ENCODE measurements around the gene PPT2. TPM values are rescaled to one million over a fixed set of nuclear protein-coding genes. Genes with fewer than 3 reads are reported as not detected.
"Not testable (repeated sequence)": the region's sequence is repeated elsewhere in the genome, so short reads cannot be mapped to it uniquely, and the experiment has no call there.

The PPT2 gene
- total RNA-seq, 1 experiment from 2014 or later: 38.2 TPM

DNA sequence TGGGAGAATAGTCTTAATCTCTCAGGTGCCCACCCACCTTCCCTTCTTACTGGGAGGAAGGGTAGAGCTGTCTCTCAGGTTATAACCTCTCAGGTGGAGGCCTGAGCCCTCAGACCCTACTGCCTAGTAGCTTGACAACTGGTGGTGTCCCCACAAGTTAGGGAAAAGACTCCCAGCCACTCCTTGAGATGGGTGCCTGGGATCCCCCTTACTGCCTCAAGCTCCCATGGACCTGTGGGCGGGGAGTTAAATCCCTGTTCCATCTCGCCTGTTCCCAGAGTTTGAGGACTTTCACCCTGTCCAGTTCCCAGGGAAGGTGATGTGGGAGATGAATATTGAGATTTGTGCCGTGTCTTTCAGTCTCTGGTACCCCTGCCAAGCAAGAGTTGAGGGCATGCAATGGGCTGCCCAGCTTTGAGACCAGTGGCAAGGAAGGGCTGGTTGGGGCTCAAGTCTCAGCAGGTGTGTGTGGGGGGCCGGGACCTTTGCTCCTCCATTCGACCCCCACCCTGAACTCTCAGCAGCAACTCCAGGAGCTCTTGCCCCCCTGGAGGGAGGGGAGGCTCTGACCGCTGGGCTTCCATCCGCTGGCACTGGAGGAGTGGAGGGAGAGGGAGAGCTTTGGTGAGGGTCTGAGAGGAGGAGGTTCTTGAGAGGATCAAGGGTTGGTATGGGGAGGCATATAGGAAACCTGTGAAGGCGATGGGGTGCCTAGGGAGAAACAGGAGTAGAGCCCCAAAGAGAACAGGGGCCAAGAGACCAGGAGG is 37.2 kb downstream of the PPT2 start:
- Histone ChIP-seq H3K4me3 (no peak overlapping the region), H3K27me3 (ENCODE audit: insufficient read depth, low read depth) (no peaks in the 10 kb centered on the region), H3K4me1 (replicated peaks; ENCODE audit: insufficient read depth) (peaks cover 19% of the 10 kb centered on the region), H2AFZ (no peak overlapping the region), H3F3A (ENCODE audit: insufficient read depth, low read depth) (peaks cover 12% of the 10 kb centered on the region; the same call in 1 of the 2 replicates), H3K79me2 (ENCODE audit: low read depth) (peaks cover 18% of the 10 kb centered on the region), H3K4me2 (peak overlapping the region; percentile 95), H3K9me3 (ENCODE audit: insufficient read depth, low read depth) (no peaks in the 10 kb centered on the region), H3K36me3 (ENCODE audit: low read depth) (peaks cover 10% of the 10 kb centered on the region), H4K20me1 (ENCODE audit: insufficient read depth) (no peaks in the 10 kb centered on the region), H3K9me2 (ENCODE audit: insufficient read depth) (no peaks in the 10 kb centered on the region), H3K27ac (no peak overlapping the region)
- ChIA-PET CTCF (interaction anchor here (1.1 kb wide), 1 partner anchor 13 kb away, joined by 4 read pairs; no protein-coding TSS in a partner anchor), POLR2A (ENCODE audit: unreplicated experiment) (no interaction called here)
- intact Hi-C loops (cut with micrococcal nuclease; ENCODE audit: unreplicated experiment): loop anchor here (1.0 to 10.0 kb wide), 3 partner anchors 13 to 784 kb away; partner anchors contain the start of genes ATP6V1G2, DDX39B, NFKBIL1 and RNF5
- no TSS peak for BruUV-seq (replicated peaks)
- no peak for TF ChIP-seq EZH2 (IDR thresholded peaks at IDR 0.05; ENCODE audit: low read depth)
- TF ChIP-seq, protein P1, sequence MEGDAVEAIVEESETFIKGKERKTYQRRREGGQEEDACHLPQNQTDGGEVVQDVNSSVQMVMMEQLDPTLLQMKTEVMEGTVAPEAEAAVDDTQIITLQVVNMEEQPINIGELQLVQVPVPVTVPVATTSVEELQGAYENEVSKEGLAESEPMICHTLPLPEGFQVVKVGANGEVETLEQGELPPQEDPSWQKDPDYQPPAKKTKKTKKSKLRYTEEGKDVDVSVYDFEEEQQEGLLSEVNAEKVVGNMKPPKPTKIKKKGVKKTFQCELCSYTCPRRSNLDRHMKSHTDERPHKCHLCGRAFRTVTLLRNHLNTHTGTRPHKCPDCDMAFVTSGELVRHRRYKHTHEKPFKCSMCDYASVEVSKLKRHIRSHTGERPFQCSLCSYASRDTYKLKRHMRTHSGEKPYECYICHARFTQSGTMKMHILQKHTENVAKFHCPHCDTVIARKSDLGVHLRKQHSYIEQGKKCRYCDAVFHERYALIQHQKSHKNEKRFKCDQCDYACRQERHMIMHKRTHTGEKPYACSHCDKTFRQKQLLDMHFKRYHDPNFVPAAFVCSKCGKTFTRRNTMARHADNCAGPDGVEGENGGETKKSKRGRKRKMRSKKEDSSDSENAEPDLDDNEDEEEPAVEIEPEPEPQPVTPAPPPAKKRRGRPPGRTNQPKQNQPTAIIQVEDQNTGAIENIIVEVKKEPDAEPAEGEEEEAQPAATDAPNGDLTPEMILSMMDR (conservative IDR thresholded peaks at IDR 0.05): no peak
- DNase-seq: no peak

DNA sequence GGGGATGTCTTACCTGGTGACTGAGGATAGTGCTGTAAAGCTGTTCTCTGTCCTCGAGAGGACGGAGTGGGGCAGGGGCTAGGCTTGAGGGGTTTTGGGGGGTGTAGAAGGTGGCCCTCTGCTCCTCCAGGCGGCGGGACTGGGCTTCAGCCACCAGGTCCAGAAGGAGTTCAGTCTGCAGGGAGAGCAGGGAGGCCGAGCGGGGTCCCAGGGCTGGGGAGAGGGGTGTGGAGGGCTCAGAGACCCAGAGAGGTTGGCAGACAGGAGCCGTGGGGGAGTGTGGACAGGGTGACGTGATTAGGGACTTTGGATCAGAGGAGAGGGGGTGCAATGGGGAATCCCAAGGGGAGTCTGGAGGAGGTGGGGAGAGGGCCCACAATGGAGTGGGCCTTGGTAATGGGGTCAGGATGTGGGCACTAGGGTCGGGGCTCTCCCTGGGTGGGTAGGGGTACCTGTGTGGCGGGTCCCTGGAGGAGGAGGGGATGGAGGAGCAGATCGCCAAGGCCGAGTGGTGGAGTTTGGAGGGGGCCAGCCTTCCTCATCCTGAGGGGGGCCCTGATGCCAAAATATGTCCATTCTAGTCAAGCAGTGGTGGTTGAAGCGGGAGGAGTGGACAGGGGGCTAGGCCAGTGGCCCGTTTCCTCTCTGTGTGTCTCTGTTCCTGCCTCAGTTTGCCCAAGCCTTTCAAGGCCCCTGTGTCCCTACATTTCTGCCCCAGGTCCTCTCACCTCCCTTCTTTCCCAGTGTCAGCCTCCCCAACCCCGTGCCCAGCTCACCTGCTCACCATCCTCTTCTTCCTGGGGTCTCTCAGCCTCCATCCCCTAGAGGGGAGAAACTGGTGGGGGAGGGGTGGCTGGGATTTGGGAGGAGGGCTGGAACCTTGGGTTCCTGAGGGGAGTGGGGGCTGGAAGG is 38.0 kb downstream of the PPT2 start:
- Histone ChIP-seq H3K79me2 (ENCODE audit: low read depth) (peaks cover 18% of the 10 kb centered on the region), H3K9me3 (ENCODE audit: insufficient read depth, low read depth) (no peaks in the 10 kb centered on the region), H3K36me3 (ENCODE audit: low read depth) (peaks cover 9% of the 10 kb centered on the region), H4K20me1 (ENCODE audit: insufficient read depth) (no peaks in the 10 kb centered on the region), H3K27ac (no peak overlapping the region), H3K4me1 (replicated peaks; ENCODE audit: insufficient read depth) (peaks cover 25% of the 10 kb centered on the region), H3K9me2 (ENCODE audit: insufficient read depth) (no peaks in the 10 kb centered on the region), H3K27me3 (ENCODE audit: insufficient read depth, low read depth) (no peaks in the 10 kb centered on the region), H3K4me2 (no peak overlapping the region), H2AFZ (no peak overlapping the region), H3F3A (ENCODE audit: insufficient read depth, low read depth) (peaks cover 12% of the 10 kb centered on the region; the same call in 1 of the 2 replicates), H3K4me3 (no peak overlapping the region)
- ChIA-PET POLR2A (ENCODE audit: unreplicated experiment) (no interaction called here), CTCF (interaction anchor here (0.6 kb wide), 1 partner anchor 31 kb away, joined by 6 read pairs; no protein-coding TSS in a partner anchor)
- TF ChIP-seq EZH2 (IDR thresholded peaks at IDR 0.05; ENCODE audit: low read depth): no peak
- TF ChIP-seq, protein P1 (conservative IDR thresholded peaks at IDR 0.05): no peak
- no peak for DNase-seq
- BruUV-seq (replicated peaks): no TSS peak
- intact Hi-C loops (cut with micrococcal nuclease; ENCODE audit: unreplicated experiment): loop anchor here (10.0 kb wide), 2 partner anchors 647 to 783 kb away; partner anchors contain the start of genes ATP6V1G2, DDX39B and NFKBIL1

DNA sequence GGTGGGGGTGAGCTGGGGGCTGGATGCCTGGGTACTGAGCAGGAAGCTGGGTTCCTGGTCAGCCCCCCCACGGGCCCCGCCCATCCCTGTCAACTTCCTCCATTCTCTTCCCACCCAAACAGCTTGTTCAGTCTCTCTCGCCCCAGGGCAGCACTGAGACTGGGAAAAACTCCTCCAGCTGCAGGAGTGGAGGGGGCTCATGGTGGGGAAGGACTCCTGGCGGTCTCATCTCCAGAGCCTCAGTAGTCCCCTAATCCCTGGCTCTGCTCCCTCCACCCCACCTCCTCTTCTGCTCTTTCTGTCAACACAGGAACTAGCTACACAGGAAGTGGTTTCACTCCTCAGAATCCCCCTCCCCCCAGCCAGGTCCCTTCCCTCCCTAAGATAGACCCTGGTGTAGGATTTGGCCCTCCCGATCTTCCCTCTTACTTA is 38.7 kb downstream of the PPT2 start, which contains the start of gene GPSM3:
Gene GPSM3, minus strand, starts transcription at position 36 of the 432 bp plus-strand sequence. CDS start 130 bp downstream, outside the sequence.
- no peak within 1 kb of the TSS for H2AFZ ChIP-seq
- intact Hi-C loops (cut with micrococcal nuclease; ENCODE audit: unreplicated experiment): loop anchor here (10.0 kb wide), 2 partner anchors 648 to 782 kb away; partner anchors contain the start of genes ATP6V1G2, DDX39B and NFKBIL1
- CTCF ChIA-PET: interaction anchor here (0.6 kb wide), 1 partner anchor 32 kb away, joined by 6 read pairs; no protein-coding TSS in a partner anchor
- POLR2A ChIA-PET (ENCODE audit: unreplicated experiment): no interaction called here
- H3K27ac ChIP-seq: no peak within 1 kb of the TSS
- H3K4me2 ChIP-seq: peak within 1 kb of the TSS; percentile 21; the same call in 1 of the 2 replicates
- no peaks in the 10 kb centered on the region for H3K9me2 ChIP-seq (ENCODE audit: insufficient read depth)
- H3K36me3 ChIP-seq (ENCODE audit: low read depth): 0 out of 2 replicates have a peak, but pooled peaks cover 2% of the 10 kb centered on the region
- H3K79me2 ChIP-seq (ENCODE audit: low read depth): peaks cover 18% of the 10 kb centered on the region
- TF ChIP-seq, protein P1 (conservative IDR thresholded peaks at IDR 0.05): no peak
- TF ChIP-seq EZH2 (IDR thresholded peaks at IDR 0.05; ENCODE audit: low read depth): no peak
- BruUV-seq (replicated peaks): no TSS peak
- no peaks in the 10 kb centered on the region for H3K9me3 ChIP-seq (ENCODE audit: insufficient read depth, low read depth)
- peaks cover 25% of the 10 kb centered on the region for H3K4me1 ChIP-seq (replicated peaks; ENCODE audit: insufficient read depth)
- H3K27me3 ChIP-seq (ENCODE audit: insufficient read depth, low read depth): no peaks in the 10 kb centered on the region
- H4K20me1 ChIP-seq (ENCODE audit: insufficient read depth): no peaks in the 10 kb centered on the region
- no peak within 1 kb of the TSS for H3K4me3 ChIP-seq
- no peak for DNase-seq
- peaks cover 8% of the 10 kb centered on the region for H3F3A ChIP-seq (ENCODE audit: insufficient read depth, low read depth)

DNA sequence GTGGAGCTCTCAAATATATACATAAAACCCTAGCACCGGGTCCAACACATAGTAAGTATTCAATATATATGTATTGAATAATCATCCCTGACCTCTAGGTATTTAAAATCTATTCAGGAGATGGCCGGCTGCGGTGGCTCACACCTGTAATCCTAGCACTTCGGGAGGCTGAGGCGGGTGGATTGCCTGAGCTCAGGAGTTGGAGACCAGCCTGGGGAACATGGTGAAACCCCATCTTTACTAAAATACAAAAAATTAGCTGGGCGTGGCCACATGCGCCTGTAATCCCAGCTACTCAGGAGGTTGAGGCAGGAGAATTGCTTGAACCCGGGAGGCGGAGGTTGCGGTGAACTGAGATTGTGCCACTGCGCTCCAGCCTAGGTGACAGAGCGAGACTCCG is 39.2 kb downstream of the PPT2 start:
- H3K27me3 ChIP-seq (ENCODE audit: insufficient read depth, low read depth); DNase-seq; H2AFZ ChIP-seq; H3K36me3 ChIP-seq (ENCODE audit: low read depth); H3K27ac ChIP-seq; POLR2A ChIA-PET (ENCODE audit: unreplicated experiment); H3K9me2 ChIP-seq (ENCODE audit: insufficient read depth); H4K20me1 ChIP-seq (ENCODE audit: insufficient read depth); BruUV-seq (replicated peaks); H3K4me3 ChIP-seq; CTCF ChIA-PET; H3K9me3 ChIP-seq (ENCODE audit: insufficient read depth, low read depth); H3K4me2 ChIP-seq: not testable (repeated sequence)
- H3F3A ChIP-seq (ENCODE audit: insufficient read depth, low read depth): peaks cover 13% of the 10 kb centered on the region
- H3K4me1 ChIP-seq (replicated peaks; ENCODE audit: insufficient read depth): peaks cover 25% of the 10 kb centered on the region
- intact Hi-C loops (cut with micrococcal nuclease; ENCODE audit: unreplicated experiment): loop anchor here (10.0 kb wide), 2 partner anchors 648 to 782 kb away; partner anchors contain the start of genes ATP6V1G2, DDX39B and NFKBIL1
- peaks cover 15% of the 10 kb centered on the region for H3K79me2 ChIP-seq (ENCODE audit: low read depth)

All from PC-9 (cell line).